Transverse colon (tissue), 4 donors: Measurements from ENCODE around the gene PSMB3. TPM values are rescaled to one million over a fixed set of nuclear protein-coding genes. Genes with fewer than 3 reads are reported as not detected.
A peak's percentile ranks its signal among the peaks of the same experiment; 100 is the strongest.

ENCODE experiments used
- DNase-seq: peaks from one replicate; pipeline ENCODE4 v3.0.0-alpha.2; 2019
- H3K27ac ChIP-seq, 4 donors: fragments of 200-600 bp; sonication (generic); 2 replicates each; pipeline ENCODE4 v1.5.1; 2016 to 2018; ENCODE audit warnings: inconsistent platforms in 4 of 4
- H3K27me3 ChIP-seq: fragments of 200-600 bp; sonication (generic); 2 replicates; pipeline ENCODE4 v1.5.1; 2017; ENCODE audit warnings: inconsistent platforms
- H3K36me3 ChIP-seq, 4 donors: fragments of 200-600 bp; sonication (generic); 2 replicates each; pipeline ENCODE4 v1.5.1; 2017 to 2019; ENCODE audit warnings: inconsistent platforms in 4 of 4
- H3K4me1 ChIP-seq, 4 donors: fragments of 200-600 bp; sonication (generic); 2 replicates each; pipeline ENCODE4 v1.5.1; 2017 to 2020; ENCODE audit warnings: inconsistent platforms in 4 of 4
- H3K4me3 ChIP-seq, 4 donors: fragments of 200-600 bp; sonication (generic); 1 replicate in 1 of 4; 2 replicates in 3 of 4; pipeline versions ENCODE4 v1.5.1 to v1.6.1; 2017 to 2019; ENCODE audit warnings: inconsistent platforms in 4 of 4
- H3K9me3 ChIP-seq, 2 donors: fragments of 200-600 bp; sonication (generic); 2 replicates each; pipeline ENCODE4 v1.5.1; 2017 to 2019; ENCODE audit warnings: inconsistent platforms in 2 of 2
- CTCF ChIP-seq, 5 experiments: fragments of 200-600 bp in 3 of 5; fragments of 450-650 bp in 2 of 5; sonication (generic) in 3 of 5; IDR thresholded peaks; 1 replicate in 2 of 5; 2 replicates in 3 of 5; pipeline ENCODE4 v1.5.1; 2016 to 2017; ENCODE audit warnings: antibody characterized with exemption in 5 of 5, inconsistent platforms in 3 of 5, mild to moderate bottlenecking in 2 of 5, moderate library complexity in 1 of 5
- EP300 ChIP-seq: sonication (generic); formaldehyde crosslinking; IDR thresholded peaks from one replicate; pipeline ENCODE4 v1.6.1; 2017; ENCODE audit warnings: antibody characterized with exemption, low read depth
- POLR2A ChIP-seq: fragments of 450-650 bp; IDR thresholded peaks from one replicate; pipeline ENCODE4 v1.6.1; 2016; ENCODE audit warnings: antibody characterized with exemption, mild to moderate bottlenecking, moderate library complexity
- POLR2AphosphoS5 ChIP-seq, 3 donors: sonication (generic); formaldehyde crosslinking; IDR thresholded peaks; one replicate each; pipeline ENCODE4 v1.6.1; 2016; ENCODE audit warnings: antibody characterized with exemption in 3 of 3
- WGBS, 2 donors: methylation state at CpG; one replicate each; pipeline ENCODE4 v1.1.5; 2018; ENCODE audit warnings: low coverage in 1 of 2; 5-methylcytosine and 5-hydroxymethylcytosine counted together
- in situ Hi-C, 4 donors: fragments of 200-750 bp; cut with MboI; loops; one replicate each; pipeline versions ENCODE4 v1.15.0 to v1.15.1; 2017; ENCODE audit warnings: low sequenced_read_pairs in 3 of 4, low pct_ligation_motif_present in 1 of 4, low pct_unique_long_range_greater_than_20kb in 1 of 4
- intact Hi-C: fragments of 100-400 bp; cut with DNase I; formaldehyde crosslinking; loops from one replicate; pipeline ENCODE4 v1.15.1; 2023; ENCODE audit warnings: low total_unique reads
- total RNA-seq, 4 donors: library from RNA; depleted of rRNA; stranded (reverse); fragments of >200 nt; gene quantifications; one replicate each; pipeline ENCODE4 v1.1.0, GENCODE V29; 2016

Gene PSMB3
- total RNA-seq, 4 donors from 2014 or later: 137 to 169 (median 159) TPM

DNA sequence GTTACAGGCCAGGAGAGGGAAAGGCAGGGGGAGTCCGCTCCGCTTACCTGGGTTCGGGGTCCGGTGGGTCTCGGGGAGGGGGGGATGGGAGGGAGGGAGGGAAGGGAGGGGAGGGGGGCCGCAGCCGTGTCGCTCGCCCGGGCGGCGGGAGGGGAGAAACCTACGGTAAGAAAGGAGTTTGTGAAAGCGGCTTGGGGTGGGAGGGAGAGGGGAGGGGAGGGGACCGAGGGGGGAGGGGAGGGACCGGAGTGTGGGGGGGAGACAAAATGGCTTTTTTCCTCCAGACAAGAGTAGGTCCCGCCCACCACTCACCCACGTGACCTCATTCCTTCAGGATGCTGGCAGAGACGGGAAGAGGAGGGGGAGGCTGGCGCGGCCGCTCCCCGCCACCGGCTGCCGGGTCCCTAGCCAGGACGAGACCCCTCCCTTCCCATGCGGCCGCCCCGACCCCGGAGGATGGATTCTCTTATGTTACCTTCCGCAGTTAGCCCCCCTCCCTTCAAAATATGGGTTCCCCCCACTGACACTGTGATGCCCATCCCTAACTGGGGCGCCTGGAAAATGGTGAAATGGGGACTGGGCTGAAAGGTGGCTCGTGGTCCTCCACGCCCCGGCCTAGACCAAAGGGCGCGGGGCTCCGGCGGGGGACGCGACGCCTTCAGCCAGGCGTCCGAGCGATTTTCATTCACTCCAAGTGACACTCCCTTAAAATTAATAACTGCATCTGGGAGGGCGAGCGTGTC is 4.2 kb upstream of the PSMB3 start, which contains the start of gene PCGF2:
Gene PCGF2, minus strand, starts transcription at position 188 of the 743 bp plus-strand sequence. CDS start 7,934 bp downstream, outside the sequence.
- Histone ChIP-seq H3K4me1 (peaks cover 12 to 68% (median 45%) of the 10 kb centered on the region in 4 donors), H3K36me3 (no peaks in the 10 kb centered on the region), H3K27me3 (no peaks in the 10 kb centered on the region), H3K27ac (peak within 1 kb of the TSS; percentile 88 to 96 (median 89)), H3K9me3 (no peaks in the 10 kb centered on the region), H3K4me3 (peak within 1 kb of the TSS; percentile 52 to 95 (median 61))
- peak; percentile 88 for DNase-seq
- intact Hi-C loops: no loop called here
- WGBS, 2 donors: 1% methylated on average over 41 of the region's 47 CpGs; no CpG with 5 or more reads in 1 of the 2 donors
- in situ Hi-C loops: no loop called here
- peak; percentile 13 to 75 (median 66) for TF ChIP-seq POLR2AphosphoS5 (IDR thresholded peaks at IDR 0.05)
- TF ChIP-seq POLR2A: peak; percentile 45
- TF ChIP-seq CTCF (IDR thresholded peaks at IDR 0.05): no peak
- no peak for TF ChIP-seq EP300

- WGBS, 2 donors: 2% methylated on average over 30 of the region's 32 CpGs; no CpG with 5 or more reads in 1 of the 2 donors
- peak overlapping the region; percentile 52 to 95 (median 61) for H3K4me3 ChIP-seq
- H3K9me3 ChIP-seq: no peaks in the 10 kb centered on the region
- in situ Hi-C loops (no loop called here), intact Hi-C loops (no loop called here)
- peaks cover 10 to 68% (median 46%) of the 10 kb centered on the region in 4 donors for H3K4me1 ChIP-seq
- TF ChIP-seq EP300 (no peak), POLR2A (no peak), POLR2AphosphoS5 (IDR thresholded peaks at IDR 0.05) (no peak), CTCF (IDR thresholded peaks at IDR 0.05) (no peak)
- H3K27me3 ChIP-seq: no peaks in the 10 kb centered on the region
- peak overlapping the region; percentile 88 to 96 (median 89) for H3K27ac ChIP-seq
- H3K36me3 ChIP-seq: no peaks in the 10 kb centered on the region
- DNase-seq: no peak
These were observed 3.7 kb upstream of the PSMB3 start for GRCh38 chr17:38748892-38749222.

- Histone ChIP-seq H3K4me1 (peaks cover 10 to 69% (median 49%) of the 10 kb centered on the region in 4 donors), H3K4me3 (peak overlapping the region; percentile 52 to 95 (median 61)), H3K36me3 (peaks cover 0 to 4% (median 0%) of the 10 kb centered on the region in 4 donors), H3K9me3 (no peaks in the 10 kb centered on the region), H3K27ac (peak overlapping the region; percentile 88 to 96 (median 89)), H3K27me3 (no peaks in the 10 kb centered on the region)
- peak; percentile 35 for TF ChIP-seq EP300
- peak; percentile 81 for TF ChIP-seq POLR2A
- TF ChIP-seq POLR2AphosphoS5 (IDR thresholded peaks at IDR 0.05): peak; percentile 67 to 83 (median 73)
- no peak for TF ChIP-seq CTCF (IDR thresholded peaks at IDR 0.05)
- WGBS, 2 donors: 0 to 1% methylated on average over 1 to 58 of the region's 79 CpGs
- intact Hi-C loops: no loop called here
- peak; percentile 84 for DNase-seq
- in situ Hi-C loops: no loop called here
These were observed 3.1 kb upstream of the PSMB3 start for GRCh38 chr17:38749223-38750043.

DNA sequence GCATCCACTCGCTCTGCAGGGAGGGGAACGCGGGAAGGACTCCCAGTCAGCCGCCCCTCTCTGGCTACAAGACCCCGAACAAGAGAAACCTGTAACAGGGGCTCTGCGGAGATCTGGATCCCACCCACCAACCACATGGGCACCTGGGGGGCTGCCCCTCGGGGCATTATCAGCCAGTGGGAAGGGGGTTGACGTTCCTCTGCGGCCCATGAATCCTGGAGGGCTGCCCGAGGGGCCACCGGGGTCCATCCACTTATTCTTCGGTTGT is 2.6 kb upstream of the PSMB3 start:
- Histone ChIP-seq H3K27me3 (no peaks in the 10 kb centered on the region), H3K36me3 (peaks cover 0 to 9% (median 0%) of the 10 kb centered on the region in 4 donors), H3K27ac (peak overlapping the region; percentile 88 to 96 (median 89)), H3K4me3 (peak overlapping the region; percentile 52 to 95 (median 61)), H3K9me3 (no peaks in the 10 kb centered on the region), H3K4me1 (peaks cover 10 to 74% (median 50%) of the 10 kb centered on the region in 4 donors)
- TF ChIP-seq POLR2AphosphoS5 (IDR thresholded peaks at IDR 0.05) (no peak), EP300 (no peak), CTCF (IDR thresholded peaks at IDR 0.05) (no peak), POLR2A (no peak)
- DNase-seq: no peak
- 18% methylated on average over 12 of the region's 12 CpGs; no CpG with 5 or more reads in 1 of the 2 donors for WGBS, 2 donors
- in situ Hi-C loops (no loop called here), intact Hi-C loops (no loop called here)
